Gastroesophageal sphincter (tissue), 3 donors: ENCODE results near the gene CFD.

Source experiments
- POLR2AphosphoS5 ChIP-seq: sonication (generic); formaldehyde crosslinking; IDR thresholded peaks from one replicate; pipeline ENCODE4 v1.6.1; 2017; ENCODE audit warnings: antibody characterized with exemption
- TF ChIP-seq, protein P1 (sequence below), 4 experiments: fragments of 200-600 bp in 2 of 4; fragments of 450-650 bp in 2 of 4; sonication (generic) in 1 of 4; IDR thresholded peaks; one replicate each; pipeline ENCODE4 v1.5.1; 2017 to 2019; ENCODE audit warnings: antibody characterized with exemption in 4 of 4, mild to moderate bottlenecking in 2 of 4, moderate library complexity in 2 of 4

DNA sequence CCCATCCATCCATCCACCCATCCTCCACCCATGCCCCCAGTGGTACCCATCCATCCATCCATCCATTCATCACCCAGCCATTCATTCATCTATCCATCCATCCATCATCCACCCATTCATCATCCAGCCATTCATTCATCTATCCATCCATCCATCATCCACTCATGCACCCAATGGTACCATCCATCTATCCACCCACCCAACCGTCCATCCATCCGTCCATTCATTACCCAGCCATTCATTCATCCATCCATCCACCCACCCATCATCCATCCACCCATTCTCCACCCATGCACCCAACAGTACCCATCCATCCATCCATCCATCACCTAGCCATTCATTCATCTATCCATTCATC, 43.0 kb upstream of the CFD start:
- no peak for TF ChIP-seq POLR2AphosphoS5
- TF ChIP-seq, protein P1, sequence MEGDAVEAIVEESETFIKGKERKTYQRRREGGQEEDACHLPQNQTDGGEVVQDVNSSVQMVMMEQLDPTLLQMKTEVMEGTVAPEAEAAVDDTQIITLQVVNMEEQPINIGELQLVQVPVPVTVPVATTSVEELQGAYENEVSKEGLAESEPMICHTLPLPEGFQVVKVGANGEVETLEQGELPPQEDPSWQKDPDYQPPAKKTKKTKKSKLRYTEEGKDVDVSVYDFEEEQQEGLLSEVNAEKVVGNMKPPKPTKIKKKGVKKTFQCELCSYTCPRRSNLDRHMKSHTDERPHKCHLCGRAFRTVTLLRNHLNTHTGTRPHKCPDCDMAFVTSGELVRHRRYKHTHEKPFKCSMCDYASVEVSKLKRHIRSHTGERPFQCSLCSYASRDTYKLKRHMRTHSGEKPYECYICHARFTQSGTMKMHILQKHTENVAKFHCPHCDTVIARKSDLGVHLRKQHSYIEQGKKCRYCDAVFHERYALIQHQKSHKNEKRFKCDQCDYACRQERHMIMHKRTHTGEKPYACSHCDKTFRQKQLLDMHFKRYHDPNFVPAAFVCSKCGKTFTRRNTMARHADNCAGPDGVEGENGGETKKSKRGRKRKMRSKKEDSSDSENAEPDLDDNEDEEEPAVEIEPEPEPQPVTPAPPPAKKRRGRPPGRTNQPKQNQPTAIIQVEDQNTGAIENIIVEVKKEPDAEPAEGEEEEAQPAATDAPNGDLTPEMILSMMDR (IDR thresholded peaks at IDR 0.05) = no peak
